Myocyte (in vitro differentiated cells): ENCODE measurements around the gene UTS2R. TPM values are rescaled to one million over a fixed set of nuclear protein-coding genes. Genes with fewer than 3 reads are reported as not detected.
A peak's percentile ranks its signal among the peaks of the same experiment; 100 is the strongest.

Source experiments
- DNase-seq: peaks from one replicate; pipeline ENCODE4 v3.0.0-alpha.2; 2012; ENCODE audit warnings: low read depth
- total RNA-seq: library from RNA; depleted of rRNA; stranded (reverse); fragments of >200 nt; gene quantifications from 2 replicates; pipeline ENCODE4 v1.2.3, GENCODE V29; 2014

UTS2R gene
- total RNA-seq, 1 donor from 2014 or later, result 29.1 TPM

- DNase-seq, result peak; percentile 47
Observed at GRCh38 chr17:82388223-82388921, 16.8 kb downstream of the UTS2R start.

- DNase-seq, result no peak
Observed at GRCh38 chr17:82388922-82389283, 17.3 kb downstream of the UTS2R start.

- DNase-seq, result peak; percentile 30
Observed at GRCh38 chr17:82389379-82389778, 17.8 kb downstream of the UTS2R start.

GRCh38 chr17:82390015-82390859 is 18.7 kb downstream of the UTS2R start:
- DNase-seq, result no peak

- DNase-seq, result peak; percentile 67
Observed at GRCh38 chr17:82390860-82391435, 19.4 kb downstream of the UTS2R start.

GRCh38 chr17:82391496-82392066 is 20.0 kb downstream of the UTS2R start:
- no peak for DNase-seq

GRCh38 chr17:82392209-82392920 is 20.8 kb downstream of the UTS2R start:
- DNase-seq, result no peak

- DNase-seq, result no peak
Observed at GRCh38 chr17:82392941-82393340, 21.4 kb downstream of the UTS2R start.

- DNase-seq, result no peak
Observed at GRCh38 chr17:82394278-82394677, 22.7 kb downstream of the UTS2R start.

- peak; percentile 93 for DNase-seq
Observed at GRCh38 chr17:82396601-82397435, 25.3 kb downstream of the UTS2R start.

- DNase-seq, result no peak
Observed at GRCh38 chr17:82397449-82398335, 26.1 kb downstream of the UTS2R start.

GRCh38 chr17:82399041-82399441 is 27.5 kb downstream of the UTS2R start:
- peak; percentile 97 for DNase-seq

GRCh38 chr17:82399601-82400101 is 28.1 kb downstream of the UTS2R start:
- DNase-seq, result peak; percentile 98

GRCh38 chr17:82400206-82400605 is 28.6 kb downstream of the UTS2R start:
- peak; percentile 81 for DNase-seq

GRCh38 chr17:82400830-82401229 is 29.3 kb downstream of the UTS2R start:
- DNase-seq, result peak; percentile 88

GRCh38 chr17:82402865-82403264 is 31.3 kb downstream of the UTS2R start:
- no peak for DNase-seq

GRCh38 chr17:82403662-82404660 is 32.4 kb downstream of the UTS2R start:
- no peak for DNase-seq

- no peak for DNase-seq
Observed at GRCh38 chr17:82405051-82405450, 33.5 kb downstream of the UTS2R start.
